ENCODE results near the gene ADCY9.

ADCY9 gene

DNA sequence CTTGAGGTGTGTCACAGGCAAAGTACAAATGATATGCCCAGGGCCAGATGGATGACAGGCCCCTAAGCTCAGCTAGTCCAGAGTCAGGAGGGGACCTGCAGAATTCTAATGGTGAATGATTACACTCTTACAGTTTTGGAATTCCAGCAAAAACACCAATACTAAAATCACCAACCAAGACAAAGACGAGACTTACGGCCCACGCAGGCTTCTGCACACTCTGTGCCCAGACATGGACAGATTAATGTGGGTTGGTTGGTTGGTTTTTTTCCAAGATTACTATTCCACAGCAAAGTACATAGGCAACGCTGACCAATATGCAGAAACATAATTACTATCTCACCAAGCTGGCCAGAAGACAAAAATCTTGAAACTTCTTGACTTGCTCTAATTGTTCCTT is 9.7 kb downstream of the ADCY9 start:
- H3K27me3 ChIP-seq (ENCODE audit: low read depth, low read length) = no peaks in the 10 kb centered on the region
- no peaks in the 10 kb centered on the region for H3K9me3 ChIP-seq (ENCODE audit: control insufficient read depth in 1 of 2, low read length in 2 of 2)
- H3K36me3 ChIP-seq (ENCODE audit: control insufficient read depth in 1 of 2, insufficient read depth in 2 of 2, low read length in 2 of 2) = peaks cover 0 to 3% of the 10 kb centered on the region in 2 donors
- H3K4me3 ChIP-seq (ENCODE audit: low read depth in 1 of 2, low read length in 2 of 2) = no peak overlapping the region
- no peak overlapping the region for H3K27ac ChIP-seq (ENCODE audit: low read length)
- H3K4me1 ChIP-seq (ENCODE audit: control insufficient read depth in 1 of 2, insufficient read depth in 2 of 2, low read length in 2 of 2) = peaks cover 0 to 15% of the 10 kb centered on the region in 2 donors

DNA sequence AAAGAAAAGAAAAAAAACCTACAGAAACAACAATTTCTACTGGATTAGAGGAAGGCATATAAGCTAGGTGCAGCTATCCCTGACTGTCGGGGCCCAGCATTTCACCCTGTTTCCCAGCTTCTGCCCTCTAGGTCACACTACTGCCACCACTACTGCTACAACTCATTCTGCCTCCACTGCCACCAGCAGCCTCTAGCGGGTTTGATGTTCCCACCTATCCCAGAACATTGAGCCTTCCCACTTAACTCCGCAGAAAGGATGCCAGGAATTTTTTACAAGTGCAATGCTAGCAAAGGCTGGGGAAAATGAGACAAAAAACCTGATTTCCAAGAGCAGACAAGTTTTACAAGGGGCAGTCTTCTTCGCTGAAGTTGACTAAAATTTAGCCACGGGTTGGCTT is 10.4 kb downstream of the ADCY9 start:
- no peak overlapping the region for H3K27ac ChIP-seq (ENCODE audit: low read length)
- no peaks in the 10 kb centered on the region for H3K9me3 ChIP-seq (ENCODE audit: control insufficient read depth in 1 of 2, low read length in 2 of 2)
- peaks cover 0 to 3% of the 10 kb centered on the region in 2 donors for H3K36me3 ChIP-seq (ENCODE audit: control insufficient read depth in 1 of 2, insufficient read depth in 2 of 2, low read length in 2 of 2)
- no peak overlapping the region for H3K4me3 ChIP-seq (ENCODE audit: low read depth in 1 of 2, low read length in 2 of 2)
- H3K4me1 ChIP-seq (ENCODE audit: control insufficient read depth in 1 of 2, insufficient read depth in 2 of 2, low read length in 2 of 2) = peaks cover 0 to 9% of the 10 kb centered on the region in 2 donors
- H3K27me3 ChIP-seq (ENCODE audit: low read depth, low read length) = no peaks in the 10 kb centered on the region

DNA sequence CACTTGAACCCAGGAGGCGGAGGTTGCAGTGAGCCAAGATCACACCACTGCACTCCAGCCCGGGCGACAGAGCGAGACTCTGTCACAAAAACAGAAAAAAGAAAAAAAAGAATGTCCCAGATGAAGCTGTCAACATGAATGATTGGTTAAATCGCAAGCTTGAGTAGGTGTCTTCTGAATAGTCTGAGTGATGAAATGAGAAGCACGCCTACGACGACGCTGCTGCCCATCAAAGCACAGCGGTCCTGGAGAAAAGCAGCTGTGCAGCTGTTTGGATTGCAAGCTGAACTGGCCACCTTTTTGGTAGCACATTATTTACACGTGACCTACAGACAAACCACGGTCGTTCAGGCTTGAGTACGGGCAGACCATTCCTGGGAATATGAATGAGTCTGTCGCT is 12.5 kb downstream of the ADCY9 start:
- H3K4me1 ChIP-seq (ENCODE audit: control insufficient read depth in 1 of 2, insufficient read depth in 2 of 2, low read length in 2 of 2) = peaks cover 0 to under 1% of the 10 kb centered on the region in 2 donors
- H3K36me3 ChIP-seq (ENCODE audit: control insufficient read depth in 1 of 2, insufficient read depth in 2 of 2, low read length in 2 of 2) = peaks cover 0 to 3% of the 10 kb centered on the region in 2 donors
- H3K27ac ChIP-seq (ENCODE audit: low read length) = no peak overlapping the region
- no peak overlapping the region for H3K4me3 ChIP-seq (ENCODE audit: low read depth in 1 of 2, low read length in 2 of 2)
- H3K27me3 ChIP-seq (ENCODE audit: low read depth, low read length) = no peaks in the 10 kb centered on the region
- no peaks in the 10 kb centered on the region for H3K9me3 ChIP-seq (ENCODE audit: control insufficient read depth in 1 of 2, low read length in 2 of 2)

DNA sequence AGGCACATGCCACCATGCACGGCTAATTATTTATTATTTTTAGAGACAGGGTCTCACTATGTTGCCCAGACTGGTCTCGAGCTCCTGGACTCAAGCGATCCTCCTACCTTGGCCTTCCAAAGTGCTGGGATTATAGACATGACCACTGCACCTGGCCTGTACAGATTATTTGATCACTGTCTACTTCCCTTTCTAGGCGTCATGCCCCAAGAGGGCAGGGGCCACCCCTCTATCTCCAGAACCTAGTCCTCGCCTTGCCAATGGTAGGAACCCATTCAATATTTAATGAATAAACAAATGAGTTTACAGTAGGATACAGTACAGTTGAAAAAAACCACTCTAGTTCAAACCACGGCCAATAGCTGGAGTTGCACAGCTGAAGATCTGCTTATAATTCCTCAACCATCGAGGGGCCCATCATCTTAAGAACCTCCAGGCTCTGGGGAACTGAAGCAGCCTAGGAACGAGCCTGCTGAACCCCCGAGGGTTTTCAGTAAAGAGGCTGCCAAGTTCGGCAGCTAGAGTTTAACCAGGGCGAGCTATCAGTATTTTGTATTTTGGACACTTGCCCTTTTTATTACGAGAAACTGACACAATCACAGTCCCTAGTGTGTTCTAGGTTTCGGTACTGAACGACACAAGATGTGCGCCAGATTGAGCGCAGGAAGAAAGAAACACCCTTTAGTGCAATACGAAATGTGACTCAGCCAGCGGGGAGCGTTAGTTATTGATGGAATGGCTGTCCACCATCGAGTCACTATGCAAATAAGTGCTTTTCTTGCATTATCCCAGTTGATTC is 14.6 kb downstream of the ADCY9 start:
- H3K27ac ChIP-seq (ENCODE audit: low read length) = no peak overlapping the region
- H3K27me3 ChIP-seq (ENCODE audit: low read depth, low read length) = no peaks in the 10 kb centered on the region
- H3K4me1 ChIP-seq (ENCODE audit: control insufficient read depth in 1 of 2, insufficient read depth in 2 of 2, low read length in 2 of 2) = peaks cover 0 to 11% of the 10 kb centered on the region in 2 donors
- H3K9me3 ChIP-seq (ENCODE audit: control insufficient read depth in 1 of 2, low read length in 2 of 2) = no peaks in the 10 kb centered on the region
- H3K36me3 ChIP-seq (ENCODE audit: control insufficient read depth in 1 of 2, insufficient read depth in 2 of 2, low read length in 2 of 2) = peaks cover 0 to 3% of the 10 kb centered on the region in 2 donors
- no peak overlapping the region for H3K4me3 ChIP-seq (ENCODE audit: low read depth in 1 of 2, low read length in 2 of 2)

DNA sequence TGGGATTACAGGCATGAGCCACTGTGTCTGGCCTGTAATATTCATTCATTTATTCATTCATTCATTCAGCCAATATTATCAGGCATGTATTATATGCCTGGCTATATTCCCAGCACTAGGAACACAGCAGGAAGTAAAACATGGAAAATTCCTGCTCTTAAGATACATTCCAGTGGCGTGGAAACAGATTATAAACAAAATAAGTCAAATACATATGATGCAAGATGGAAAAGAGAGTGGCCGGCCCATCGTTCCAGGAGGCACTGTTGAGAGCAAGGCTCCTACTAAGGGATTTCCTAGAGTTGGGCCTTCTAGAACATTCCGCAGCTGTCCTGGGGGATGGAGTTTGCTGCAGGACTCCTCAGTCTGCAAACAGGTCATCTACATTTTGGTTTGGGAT is 17.7 kb downstream of the ADCY9 start:
- Histone ChIP-seq H3K36me3 (ENCODE audit: control insufficient read depth in 1 of 2, insufficient read depth in 2 of 2, low read length in 2 of 2) (peaks cover 0 to 3% of the 10 kb centered on the region in 2 donors), H3K27ac (ENCODE audit: low read length) (no peak overlapping the region), H3K4me3 (ENCODE audit: low read depth in 1 of 2, low read length in 2 of 2) (no peak overlapping the region), H3K27me3 (ENCODE audit: low read depth, low read length) (no peaks in the 10 kb centered on the region), H3K4me1 (ENCODE audit: control insufficient read depth in 1 of 2, insufficient read depth in 2 of 2, low read length in 2 of 2) (peaks cover 4 to 22% of the 10 kb centered on the region in 2 donors), H3K9me3 (ENCODE audit: control insufficient read depth in 1 of 2, low read length in 2 of 2) (no peaks in the 10 kb centered on the region)

DNA sequence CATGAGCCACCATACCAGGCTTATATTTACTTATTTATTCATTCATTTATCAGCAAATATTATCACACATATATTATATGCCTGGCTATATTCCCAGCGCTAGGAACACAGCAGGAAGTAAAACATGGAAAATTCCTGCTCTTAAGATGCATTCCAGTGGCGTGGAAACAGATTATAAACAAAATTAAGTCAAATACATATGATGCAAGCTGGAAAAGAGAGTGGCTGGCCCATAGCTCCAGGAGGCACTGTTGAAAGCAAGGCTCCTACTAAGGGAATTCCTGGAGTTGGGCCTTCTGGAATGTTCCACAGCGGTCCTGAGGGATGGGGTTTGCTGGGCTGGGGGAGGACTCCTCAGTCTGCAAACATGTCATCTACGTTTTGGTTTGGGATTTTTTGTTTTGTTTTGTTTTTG is 18.4 kb downstream of the ADCY9 start:
- Histone ChIP-seq H3K4me3 (ENCODE audit: low read depth in 1 of 2, low read length in 2 of 2) (no peak overlapping the region), H3K9me3 (ENCODE audit: control insufficient read depth in 1 of 2, low read length in 2 of 2) (no peaks in the 10 kb centered on the region), H3K36me3 (ENCODE audit: control insufficient read depth in 1 of 2, insufficient read depth in 2 of 2, low read length in 2 of 2) (peaks cover 0 to under 1% of the 10 kb centered on the region in 2 donors), H3K27me3 (ENCODE audit: low read depth, low read length) (no peaks in the 10 kb centered on the region), H3K27ac (ENCODE audit: low read length) (no peak overlapping the region), H3K4me1 (ENCODE audit: control insufficient read depth in 1 of 2, insufficient read depth in 2 of 2, low read length in 2 of 2) (peaks cover 4 to 22% of the 10 kb centered on the region in 2 donors)

DNA sequence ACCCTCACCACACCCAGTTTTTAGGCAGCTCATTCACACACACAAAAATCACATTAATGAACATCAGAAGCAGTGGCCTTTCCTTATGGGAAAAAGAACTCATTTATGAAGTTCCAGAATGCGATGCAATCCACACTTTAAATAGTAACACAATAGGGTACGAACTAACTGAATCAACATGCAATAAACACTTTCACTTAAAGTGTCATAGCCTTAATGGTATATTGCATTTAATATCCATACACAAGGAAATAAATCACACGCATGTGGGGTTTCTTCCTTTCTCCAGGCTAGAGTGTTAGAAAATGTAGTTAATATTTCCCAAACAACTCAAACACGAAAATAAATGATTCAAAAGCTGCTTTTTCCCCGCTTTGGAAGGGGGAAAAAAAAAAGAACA is 19.7 kb downstream of the ADCY9 start:
- Histone ChIP-seq H3K4me1 (ENCODE audit: control insufficient read depth in 1 of 2, insufficient read depth in 2 of 2, low read length in 2 of 2) (peaks cover 4 to 28% of the 10 kb centered on the region in 2 donors), H3K27ac (ENCODE audit: low read length) (no peak overlapping the region), H3K27me3 (ENCODE audit: low read depth, low read length) (no peaks in the 10 kb centered on the region), H3K4me3 (ENCODE audit: low read depth in 1 of 2, low read length in 2 of 2) (peak overlapping the region in 1 of 2 donors; percentile 23), H3K9me3 (ENCODE audit: control insufficient read depth in 1 of 2, low read length in 2 of 2) (no peaks in the 10 kb centered on the region), H3K36me3 (ENCODE audit: control insufficient read depth in 1 of 2, insufficient read depth in 2 of 2, low read length in 2 of 2) (no peaks in the 10 kb centered on the region)

DNA sequence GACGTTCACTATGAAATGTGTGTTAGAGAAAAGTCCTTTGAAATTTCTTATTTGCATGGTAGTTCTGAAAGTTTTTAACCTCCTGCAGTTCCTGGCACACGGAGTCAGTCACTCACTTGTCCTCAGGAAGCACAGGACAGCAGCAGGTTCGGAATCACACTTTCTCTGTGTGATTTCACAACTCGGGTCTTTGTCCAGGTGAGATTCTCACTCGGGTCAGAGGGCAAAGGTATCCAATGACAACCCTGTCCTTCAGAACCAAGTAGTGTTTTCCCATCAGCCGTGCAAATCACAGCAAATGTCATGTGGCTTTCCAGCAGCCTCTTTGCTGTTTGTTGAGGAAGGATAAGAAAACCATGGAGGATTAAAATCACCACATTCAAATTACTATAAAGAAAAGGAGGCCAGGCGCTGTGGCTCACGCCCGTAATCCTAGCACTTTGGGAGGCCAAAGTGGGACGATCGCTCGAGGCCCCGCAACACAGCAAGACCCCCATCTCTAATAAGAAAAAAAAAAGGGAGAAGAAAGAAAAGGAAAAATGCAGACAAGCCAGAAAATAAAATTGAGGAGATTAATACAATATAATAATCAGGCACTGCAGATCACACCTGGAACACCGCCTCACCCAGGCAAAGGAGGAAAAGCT is 22.0 kb downstream of the ADCY9 start:
- peak overlapping the region in 1 of 2 donors; percentile 8 for H3K4me3 ChIP-seq (ENCODE audit: low read depth in 1 of 2, low read length in 2 of 2)
- H3K27ac ChIP-seq (ENCODE audit: low read length) = peak overlapping the region; percentile 60
- no peaks in the 10 kb centered on the region for H3K36me3 ChIP-seq (ENCODE audit: control insufficient read depth in 1 of 2, insufficient read depth in 2 of 2, low read length in 2 of 2)

DNA sequence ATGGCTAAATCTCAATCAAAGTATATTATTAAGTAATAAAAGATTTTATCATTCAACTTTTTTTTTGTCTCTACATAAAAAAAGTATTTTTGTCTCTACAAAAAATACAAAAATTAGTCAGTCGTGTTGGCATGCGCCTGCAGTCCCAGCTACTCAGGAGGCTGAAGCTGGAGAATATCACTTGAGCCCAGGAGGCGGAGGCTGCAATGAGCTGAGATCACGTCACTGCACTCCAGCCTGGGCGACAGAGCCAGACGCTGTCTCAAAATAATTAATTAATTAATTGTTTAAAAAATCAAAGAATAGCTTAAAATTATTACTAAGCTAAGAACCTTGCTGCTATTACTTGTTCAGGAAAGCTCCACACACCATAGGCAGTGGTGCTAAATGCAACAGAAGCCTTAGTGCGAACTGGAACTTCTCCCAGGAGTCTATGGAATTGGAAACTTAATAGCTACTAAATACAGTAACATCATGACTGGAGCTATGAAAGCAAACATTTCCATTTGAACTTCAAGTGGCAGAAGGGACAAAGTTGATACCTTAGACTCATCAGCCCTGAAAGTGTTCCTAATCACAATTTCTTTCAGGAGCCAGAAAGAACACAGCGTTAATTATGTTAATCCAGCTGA is 22.6 kb downstream of the ADCY9 start:
- Histone ChIP-seq H3K4me3 (ENCODE audit: low read depth in 1 of 2, low read length in 2 of 2) (peak overlapping the region in 1 of 2 donors; percentile 8), H3K27me3 (ENCODE audit: low read depth, low read length) (no peaks in the 10 kb centered on the region), H3K4me1 (ENCODE audit: control insufficient read depth in 1 of 2, insufficient read depth in 2 of 2, low read length in 2 of 2) (peaks cover 4 to 45% of the 10 kb centered on the region in 2 donors), H3K36me3 (ENCODE audit: control insufficient read depth in 1 of 2, insufficient read depth in 2 of 2, low read length in 2 of 2) (no peaks in the 10 kb centered on the region), H3K27ac (ENCODE audit: low read length) (peak overlapping the region; percentile 60), H3K9me3 (ENCODE audit: control insufficient read depth in 1 of 2, low read length in 2 of 2) (no peaks in the 10 kb centered on the region)

More for the DNA sequence above, 22.0 kb downstream of the ADCY9 start:
- no peaks in the 10 kb centered on the region for H3K9me3 ChIP-seq (ENCODE audit: control insufficient read depth in 1 of 2, low read length in 2 of 2)
- H3K27me3 ChIP-seq (ENCODE audit: low read depth, low read length) = no peaks in the 10 kb centered on the region
- H3K4me1 ChIP-seq (ENCODE audit: control insufficient read depth in 1 of 2, insufficient read depth in 2 of 2, low read length in 2 of 2) = peaks cover 4 to 47% of the 10 kb centered on the region in 2 donors

DNA sequence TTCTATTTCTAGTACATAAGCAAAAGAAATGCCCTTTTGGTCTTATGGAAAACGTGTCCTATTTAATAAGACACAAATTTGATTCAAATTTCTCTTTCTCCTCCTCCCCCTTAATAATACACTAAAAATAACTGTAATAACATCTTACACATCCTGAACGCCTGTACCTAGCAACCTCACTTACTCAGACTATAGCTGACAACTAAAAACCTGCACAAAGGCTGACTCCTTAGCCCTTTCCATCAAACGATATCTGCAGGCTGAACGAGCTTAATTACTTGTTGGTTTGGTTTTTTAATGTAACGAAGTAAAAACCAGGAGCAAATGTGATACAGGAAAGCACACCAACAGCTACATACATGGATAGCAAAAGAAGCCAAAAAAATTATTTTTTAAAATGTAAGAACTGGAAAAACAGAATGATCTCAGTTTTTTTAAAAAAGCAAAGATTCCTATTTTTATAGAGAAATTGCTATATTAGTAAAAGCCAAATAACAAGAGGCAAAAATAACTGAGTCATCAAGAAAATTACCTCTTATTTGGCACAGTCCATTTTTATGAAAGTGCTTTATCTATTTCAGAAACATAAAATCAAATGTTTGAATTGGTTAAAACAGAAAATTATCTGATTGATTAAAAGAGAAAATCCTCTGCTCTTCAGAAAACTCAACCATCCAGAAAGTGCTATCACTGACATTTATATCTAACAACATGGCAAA is 23.5 kb downstream of the ADCY9 start:
- Histone ChIP-seq H3K4me1 (ENCODE audit: control insufficient read depth in 1 of 2, insufficient read depth in 2 of 2, low read length in 2 of 2) (peaks cover 4 to 42% of the 10 kb centered on the region in 2 donors), H3K27ac (ENCODE audit: low read length) (no peak overlapping the region), H3K4me3 (ENCODE audit: low read depth in 1 of 2, low read length in 2 of 2) (no peak overlapping the region), H3K27me3 (ENCODE audit: low read depth, low read length) (no peaks in the 10 kb centered on the region), H3K36me3 (ENCODE audit: control insufficient read depth in 1 of 2, insufficient read depth in 2 of 2, low read length in 2 of 2) (no peaks in the 10 kb centered on the region), H3K9me3 (ENCODE audit: control insufficient read depth in 1 of 2, low read length in 2 of 2) (no peaks in the 10 kb centered on the region)

Data from muscle layer of duodenum (tissue), 2 donors.